H9 (cell line): ENCODE data around the gene PRR7. TPM values are rescaled to one million over a fixed set of nuclear protein-coding genes. Genes with fewer than 3 reads are reported as not detected.

Experiments used
- DNase-seq: peaks from one replicate; pipeline ENCODE4 v3.0.0-alpha.2; 2017
- H2AFZ ChIP-seq: one replicate; pipeline ENCODE4 v1.6.1; 2013; ENCODE audit warnings: mild to moderate bottlenecking, low read length, control low read depth, moderate library complexity
- H2AK5ac ChIP-seq: 2 replicates; pipeline ENCODE4 v1.6.1; 2013; ENCODE audit warnings: low read length, control low read depth, mixed read lengths; ENCODE audit not compliant: insufficient read length
- H2BK120ac ChIP-seq: one replicate; pipeline ENCODE4 v1.6.1; 2013; ENCODE audit warnings: low read depth, mild to moderate bottlenecking, low read length, control low read depth, inconsistent platforms; ENCODE audit not compliant: poor library complexity, severe bottlenecking
- H2BK12ac ChIP-seq: 2 replicates; pipeline ENCODE4 v1.6.1; 2013; ENCODE audit warnings: low read length, control low read depth, mixed read lengths, low read depth; ENCODE audit not compliant: insufficient read length
- H2BK15ac ChIP-seq: 2 replicates; pipeline ENCODE4 v1.6.1; 2013; ENCODE audit warnings: low read depth, low read length, control low read depth
- H2BK20ac ChIP-seq: one replicate; pipeline ENCODE4 v1.6.1; 2013; ENCODE audit warnings: low read depth, mild to moderate bottlenecking, low read length, control low read depth, inconsistent platforms; ENCODE audit not compliant: poor library complexity, severe bottlenecking
- H2BK5ac ChIP-seq: 2 replicates; pipeline ENCODE4 v1.6.1; 2013; ENCODE audit warnings: low read length, control low read depth, mixed read lengths; ENCODE audit not compliant: insufficient read length
- H3K14ac ChIP-seq: 2 replicates; pipeline ENCODE4 v1.6.1; 2013; ENCODE audit warnings: low read length, control low read depth; ENCODE audit not compliant: insufficient read depth
- H3K18ac ChIP-seq: 2 replicates; pipeline ENCODE4 v1.6.1; 2013; ENCODE audit warnings: low read depth, mild to moderate bottlenecking, mixed read lengths, low read length, control low read depth; ENCODE audit not compliant: insufficient read length
- H3K23ac ChIP-seq: 2 replicates; pipeline ENCODE4 v1.6.1; 2013; ENCODE audit warnings: low read length, control low read depth, mixed read lengths, low read depth; ENCODE audit not compliant: insufficient read length
- H3K23me2 ChIP-seq: 2 replicates; pipeline ENCODE4 v1.6.1; 2013; ENCODE audit warnings: low read depth, mild to moderate bottlenecking, mixed read lengths, low read length, control low read depth; ENCODE audit not compliant: insufficient read length, poor library complexity, severe bottlenecking
- H3K27ac ChIP-seq: 2 replicates; pipeline ENCODE4 v1.5.1; 2013; ENCODE audit warnings: low read length, control low read depth, mixed read lengths, low read depth; ENCODE audit not compliant: insufficient read length
- H3K27me3 ChIP-seq: 2 replicates; pipeline ENCODE4 v1.6.1; 2013; ENCODE audit warnings: low read length, control low read depth, inconsistent platforms; ENCODE audit not compliant: insufficient read depth
- H3K4ac ChIP-seq: 2 replicates; pipeline ENCODE4 v1.6.1; 2013; ENCODE audit warnings: low read depth, mild to moderate bottlenecking, control low read depth, inconsistent platforms, low read length, moderate library complexity
- H3K4me1 ChIP-seq: 2 replicates; pipeline ENCODE4 v1.6.1; 2013; ENCODE audit warnings: low read length, control low read depth, inconsistent platforms; ENCODE audit not compliant: insufficient read depth
- H3K4me2 ChIP-seq: 2 replicates; pipeline ENCODE4 v1.6.1; 2013; ENCODE audit warnings: low read length, control low read depth, mixed read lengths; ENCODE audit not compliant: insufficient read length, insufficient read depth
- H3K56ac ChIP-seq: 2 replicates; pipeline ENCODE4 v1.6.1; 2013; ENCODE audit warnings: low read depth, mild to moderate bottlenecking, mixed read lengths, low read length, control low read depth; ENCODE audit not compliant: insufficient read length
- H3K79me1 ChIP-seq: 2 replicates; pipeline ENCODE4 v1.6.1; 2013; ENCODE audit warnings: low read depth, mild to moderate bottlenecking, moderate library complexity, low read length, control low read depth, inconsistent platforms; ENCODE audit not compliant: insufficient read depth, poor library complexity, severe bottlenecking
- H3K79me2 ChIP-seq: 2 replicates; pipeline ENCODE4 v1.6.1; 2013; ENCODE audit warnings: low read length, control low read depth, inconsistent platforms; ENCODE audit not compliant: insufficient read depth
- H3K9ac ChIP-seq: 2 replicates; pipeline ENCODE4 v1.6.1; 2013; ENCODE audit warnings: low read length, control low read depth, mixed read lengths; ENCODE audit not compliant: insufficient read length; ENCODE audit errors: extremely low read depth
- H3K9me3 ChIP-seq: one replicate; pipeline ENCODE4 v1.6.1; 2013; ENCODE audit warnings: low read depth, low read length, inconsistent platforms; ENCODE audit not compliant: control insufficient read depth
- H3T11ph ChIP-seq: one replicate; pipeline ENCODE4 v1.6.1; 2013; ENCODE audit warnings: mild to moderate bottlenecking, low read length, control low read depth, inconsistent platforms
- H4K20me1 ChIP-seq: one replicate; pipeline ENCODE4 v1.6.1; 2013; ENCODE audit not compliant: control insufficient read depth, insufficient read length, insufficient read depth
- H4K5ac ChIP-seq: 2 replicates; pipeline ENCODE4 v1.6.1; 2013; ENCODE audit warnings: low read depth, mild to moderate bottlenecking, mixed read lengths, low read length, control low read depth; ENCODE audit not compliant: insufficient read length
- H4K8ac ChIP-seq: replicated peaks from 2 replicates; pipeline ENCODE4 v1.6.1; 2013; ENCODE audit warnings: low read length, control low read depth, mixed read lengths, low read depth; ENCODE audit not compliant: insufficient read length
- H4K91ac ChIP-seq: 2 replicates; pipeline ENCODE4 v1.6.1; 2013; ENCODE audit warnings: low read depth, mild to moderate bottlenecking, moderate library complexity, mixed read lengths, low read length, control low read depth; ENCODE audit not compliant: insufficient read length
- H3K27ac Mint-ChIP-seq, 3 experiments: 2 replicates in 2 of 3; 3 replicates in 1 of 3; pipeline ENCODE4 v1.8.0; 2020 to 2021; ENCODE audit warnings: mixed read lengths in 3 of 3, mild to moderate bottlenecking in 1 of 3, moderate library complexity in 1 of 3
- H3K27me3 Mint-ChIP-seq: 2 replicates; pipeline ENCODE4 v1.8.0; 2021; ENCODE audit warnings: low read depth, mild to moderate bottlenecking, moderate library complexity, mixed read lengths
- H3K36me3 Mint-ChIP-seq, 3 experiments: 2 replicates in 2 of 3; 3 replicates in 1 of 3; pipeline ENCODE4 v1.8.0; 2020 to 2021; ENCODE audit warnings: low read depth in 3 of 3, mixed read lengths in 3 of 3; ENCODE audit not compliant: insufficient read depth in 1 of 3
- H3K4me1 Mint-ChIP-seq, 2 experiments: 2 replicates each; pipeline ENCODE4 v1.8.0; 2020; ENCODE audit warnings: mixed read lengths in 2 of 2
- H3K4me3 Mint-ChIP-seq, 2 experiments: 2 replicates in 1 of 2; 3 replicates in 1 of 2; pipeline ENCODE4 v1.8.0; 2020 to 2021; ENCODE audit warnings: mild to moderate bottlenecking in 2 of 2, mixed read lengths in 2 of 2, moderate library complexity in 1 of 2
- H3K9me3 Mint-ChIP-seq, 2 experiments: 2 replicates in 1 of 2; 3 replicates in 1 of 2; pipeline ENCODE4 v1.8.0; 2020; ENCODE audit warnings: mild to moderate bottlenecking in 2 of 2, mixed read lengths in 2 of 2, moderate library complexity in 1 of 2
- CTCF ChIP-seq: fragments of 200-600 bp; sonication (generic); conservative IDR thresholded peaks from 3 replicates; pipeline ENCODE4 v1.8.0; 2021; ENCODE audit warnings: antibody characterized with exemption, mild to moderate bottlenecking
- WGBS: extraction: QIAGEN DNeasy Blood & Tissue Kit; methylation state at CpG from one replicate; pipeline ENCODE4 v1.1.7; 2013; ENCODE audit warnings: missing lambda C conversion rate, low lambda C conversion rate, mixed read lengths; ENCODE audit not compliant: insufficient read length; ENCODE audit errors: extremely low coverage; 5-methylcytosine and 5-hydroxymethylcytosine counted together
- total RNA-seq: library from RNA; stranded (reverse); gene quantifications from 2 replicates; pipeline ENCODE4 v1.2.1, GENCODE V29; 2021

PRR7 gene
- total RNA-seq, 1 experiment from 2014 or later, result 9.6 TPM

GRCh38 chr5:177500685-177501522 is 54.3 kb downstream of the PRR7 start:
- Mint-ChIP-seq H3K27me3 (peaks cover 29% of the 10 kb centered on the region), H3K27ac (no peak overlapping the region), H3K9me3 (no peaks in the 10 kb centered on the region), H3K4me3 (no peak overlapping the region), H3K4me1 (peaks cover 26 to 36% of the 10 kb centered on the region in 2 experiments), H3K36me3 (peaks cover 0 to 4% (median 0%) of the 10 kb centered on the region in 3 experiments; a peak in 2 of 7 replicates)
- Histone ChIP-seq H3K4me2 (no peak overlapping the region), H3K4ac (no peak overlapping the region), H3K23me2 (peaks cover 4% of the 10 kb centered on the region), H3K56ac (no peak overlapping the region), H2BK5ac (no peak overlapping the region), H2AK5ac (no peak overlapping the region), H3K9ac (no peak overlapping the region), H3K27ac (no peak overlapping the region), H4K91ac (no peak overlapping the region), H3K27me3 (no peaks in the 10 kb centered on the region; the same call in 1 of the 2 replicates), H3K9me3 (no peaks in the 10 kb centered on the region), H3K79me2 (no peaks in the 10 kb centered on the region), H4K8ac (no peak overlapping the region), H2BK120ac (no peak overlapping the region), H3K79me1 (no peaks in the 10 kb centered on the region), H2AFZ (no peak overlapping the region), H4K20me1 (no peaks in the 10 kb centered on the region), H3K18ac (no peak overlapping the region), H2BK12ac (no peak overlapping the region), H2BK15ac (no peak overlapping the region), H4K5ac (no peak overlapping the region), H3K4me1 (peaks cover 2% of the 10 kb centered on the region; the same call in 1 of the 2 replicates), H3K14ac (no peak overlapping the region), H3T11ph (no peak overlapping the region), H2BK20ac (no peak overlapping the region), H3K23ac (no peak overlapping the region)
- peak; percentile 94 for DNase-seq
- no CpG with 5 or more reads among the region's 10 CpGs for WGBS
- TF ChIP-seq CTCF, result peak; percentile 99
